UCSD-AML1 (cell line): ENCODE measurements around the gene SLCO3A1.

ENCODE experiments used
- DNase-seq: peaks from one replicate; lab custom pipeline; 2025; ENCODE audit not compliant: unreplicated experiment; lab: John Stamatoyannopoulos, UW

SLCO3A1 gene

DNA sequence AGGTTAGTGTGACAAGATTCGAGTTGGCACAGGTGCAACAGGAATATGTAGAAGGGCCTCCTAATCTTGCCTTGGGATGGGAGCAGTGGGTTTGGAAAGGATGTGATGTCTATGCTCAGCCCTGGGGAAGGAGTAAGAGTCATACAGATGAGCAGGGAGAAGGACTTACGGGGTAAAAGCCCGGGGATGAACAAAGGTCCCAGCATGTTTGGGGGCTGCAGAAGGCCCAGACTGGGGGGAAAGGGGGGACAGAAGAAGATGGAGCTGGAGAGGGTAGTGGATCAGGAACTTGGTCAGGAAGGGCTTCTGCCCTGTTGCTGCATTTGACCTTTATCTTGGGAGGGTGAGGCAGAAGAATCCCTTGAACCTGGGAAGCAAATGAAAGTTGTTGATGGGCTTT, 300.1 kb downstream of the SLCO3A1 start:
- DNase-seq = no peak

DNA sequence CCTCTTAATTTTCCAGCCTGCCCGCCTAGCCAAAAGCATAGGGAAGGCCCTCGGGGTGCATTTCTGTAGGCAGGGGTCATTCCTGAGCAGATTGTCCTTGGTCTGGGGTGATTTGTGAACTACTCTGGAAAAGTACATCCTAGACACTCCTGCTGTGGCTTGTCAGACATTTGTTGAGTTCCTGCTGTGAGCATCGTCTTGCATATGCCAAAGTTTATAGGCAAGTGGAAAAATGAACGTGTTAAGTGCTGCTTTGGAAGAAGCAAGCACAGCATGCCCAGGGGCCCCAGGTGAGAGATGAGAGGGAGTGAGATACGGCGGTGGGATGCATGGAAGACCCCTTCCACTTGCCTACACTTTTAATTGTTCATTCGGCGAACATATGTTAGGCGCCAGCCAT, 302.4 kb downstream of the SLCO3A1 start:
- no peak for DNase-seq

DNA sequence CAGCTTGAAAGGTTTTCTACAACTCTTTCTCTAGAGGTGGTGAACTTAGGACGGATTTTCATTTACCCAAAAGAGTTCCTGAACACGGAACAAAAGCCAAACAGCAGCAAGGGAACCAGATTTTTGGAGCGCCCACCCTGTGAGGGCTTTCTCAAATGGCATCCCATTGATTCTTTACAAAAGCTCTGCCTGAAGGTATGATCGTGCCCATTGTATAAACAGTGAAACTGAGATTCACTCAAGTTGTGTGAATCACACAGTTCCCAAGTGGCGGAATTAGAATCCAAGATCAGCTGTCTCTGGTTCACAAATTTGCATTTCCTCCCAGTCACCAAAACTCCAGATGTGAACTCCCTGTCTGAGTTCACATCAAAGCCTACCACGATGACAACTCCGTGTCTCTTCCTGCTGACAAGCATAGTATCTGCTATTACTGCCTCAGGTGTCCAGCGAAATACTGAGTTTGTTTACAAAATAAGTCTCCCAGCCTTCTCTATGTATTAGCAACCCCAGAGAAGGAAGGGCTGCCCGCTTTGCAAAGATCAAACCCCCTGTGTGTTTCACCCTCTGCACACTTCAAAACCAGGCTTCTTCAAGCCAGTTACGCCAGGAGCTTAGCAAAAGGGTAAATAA, 304.3 kb downstream of the SLCO3A1 start:
- no peak for DNase-seq

DNA sequence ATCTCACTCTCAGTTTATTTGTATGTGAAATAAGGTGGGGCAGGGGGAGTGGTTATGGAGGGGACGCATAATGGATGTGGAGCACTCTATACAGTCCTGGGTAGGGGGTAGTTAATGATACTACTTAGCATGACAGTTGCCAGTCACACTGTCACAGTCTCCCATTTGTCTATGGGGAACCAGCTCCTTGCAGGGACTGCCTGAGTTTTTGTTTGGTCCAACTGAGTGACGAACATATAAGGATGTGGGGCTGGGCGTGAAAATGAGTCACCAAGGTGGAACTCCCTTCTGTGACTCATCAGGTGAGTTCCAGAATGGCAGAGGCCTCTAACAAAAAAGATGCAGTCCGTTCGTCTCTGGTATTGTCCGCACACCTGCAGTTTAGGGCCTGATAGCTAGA, 304.9 kb downstream of the SLCO3A1 start:
- no peak for DNase-seq

DNA sequence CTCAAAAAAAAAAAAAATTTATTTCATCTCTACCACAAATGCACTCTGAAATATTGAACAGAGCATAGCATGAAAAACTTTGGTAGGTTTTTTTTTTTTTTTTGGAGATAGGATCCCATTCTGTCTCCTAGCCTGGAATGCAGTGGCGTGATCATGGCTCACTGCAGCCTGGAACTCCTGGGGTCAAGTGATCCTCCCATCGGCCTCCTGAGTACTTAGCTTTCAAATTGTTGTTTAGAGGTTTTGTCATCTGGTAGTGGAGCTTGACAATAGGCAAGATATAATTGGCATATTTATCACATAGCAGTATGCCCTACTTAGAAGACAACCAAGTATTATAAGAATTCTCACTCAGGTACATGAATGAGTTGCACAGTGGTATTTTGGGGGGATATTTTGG, 306.0 kb downstream of the SLCO3A1 start:
- DNase-seq = no peak

DNA sequence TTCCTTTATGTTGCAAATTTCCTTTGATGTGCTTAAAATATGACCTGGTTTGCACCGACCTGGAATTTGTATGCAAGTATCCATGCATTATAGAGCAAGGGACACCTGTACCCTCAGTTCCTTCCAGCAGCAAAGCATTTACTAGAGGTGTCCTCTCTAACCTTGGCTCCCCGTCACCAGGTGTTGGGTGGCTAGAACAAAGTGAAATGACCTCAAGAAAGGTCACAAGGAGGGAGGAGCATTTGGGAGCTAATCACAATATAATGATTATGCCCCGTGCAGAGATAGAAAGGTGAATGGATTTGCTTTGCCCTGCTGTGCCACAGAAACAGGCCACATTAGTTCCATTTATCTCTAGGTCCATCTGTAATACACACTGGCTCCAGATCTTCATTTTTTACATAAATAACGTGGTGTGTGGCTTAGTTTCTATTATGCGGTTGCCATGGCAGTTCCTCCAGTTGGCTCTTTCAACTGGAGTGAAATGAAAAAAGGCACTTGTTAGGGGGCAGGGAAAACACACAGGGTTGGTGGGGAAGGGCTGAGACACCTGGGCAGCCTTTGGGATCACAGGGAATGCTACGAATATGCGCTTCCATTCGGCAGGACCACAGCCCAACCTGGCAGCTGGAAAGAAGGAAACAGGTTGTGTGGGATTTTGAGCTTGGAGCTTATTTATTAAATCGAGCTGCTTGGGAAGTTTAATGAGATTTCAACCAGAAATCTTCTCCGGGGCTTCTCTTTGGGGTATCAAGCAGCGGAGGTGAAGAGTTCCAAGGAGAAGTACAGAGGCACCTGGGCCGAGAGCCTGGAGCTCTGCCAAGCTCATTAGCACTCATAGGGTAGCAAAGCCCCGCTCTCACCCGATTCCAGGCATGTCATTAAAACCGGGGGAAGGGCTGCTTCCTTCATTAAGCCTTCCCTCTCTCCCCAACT, 306.7 kb downstream of the SLCO3A1 start:
- DNase-seq = no peak

GRCh38 chr15:92161039-92161670, 307.6 kb downstream of the SLCO3A1 start:
- DNase-seq = no peak

DNA sequence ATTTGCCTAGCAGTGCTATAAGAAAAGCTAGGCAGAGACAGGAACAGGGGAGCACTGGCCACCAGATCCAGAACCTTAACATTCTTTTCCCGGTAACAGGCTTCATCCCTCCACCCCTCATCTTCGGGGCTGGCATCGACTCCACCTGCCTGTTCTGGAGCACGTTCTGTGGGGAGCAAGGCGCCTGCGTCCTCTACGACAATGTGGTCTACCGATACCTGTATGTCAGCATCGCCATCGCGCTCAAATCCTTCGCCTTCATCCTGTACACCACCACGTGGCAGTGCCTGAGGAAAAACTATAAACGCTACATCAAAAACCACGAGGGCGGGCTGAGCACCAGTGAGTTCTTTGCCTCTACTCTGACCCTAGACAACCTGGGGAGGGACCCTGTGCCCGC, 309.1 kb downstream of the SLCO3A1 start:
- no peak for DNase-seq

DNA sequence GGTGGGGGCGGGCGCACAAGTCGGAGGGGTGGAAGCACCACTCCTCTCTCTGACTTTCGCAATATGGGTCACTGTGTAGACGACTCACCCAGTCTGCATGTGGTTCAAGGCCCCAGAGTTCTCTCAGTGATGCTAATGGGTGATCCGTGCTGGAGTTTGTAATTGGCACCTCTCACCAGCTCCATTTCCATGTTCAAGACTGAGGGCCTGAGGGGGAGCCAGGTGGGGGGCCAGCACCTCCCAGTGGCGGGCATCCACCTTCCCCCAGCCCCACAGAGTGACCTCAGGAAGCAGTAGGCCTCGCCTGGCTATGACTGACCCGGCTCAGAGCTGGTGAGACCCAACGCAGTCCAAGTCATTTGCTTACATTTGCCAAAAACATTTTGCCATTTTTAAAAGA, 310.1 kb downstream of the SLCO3A1 start:
- DNase-seq = no peak

DNA sequence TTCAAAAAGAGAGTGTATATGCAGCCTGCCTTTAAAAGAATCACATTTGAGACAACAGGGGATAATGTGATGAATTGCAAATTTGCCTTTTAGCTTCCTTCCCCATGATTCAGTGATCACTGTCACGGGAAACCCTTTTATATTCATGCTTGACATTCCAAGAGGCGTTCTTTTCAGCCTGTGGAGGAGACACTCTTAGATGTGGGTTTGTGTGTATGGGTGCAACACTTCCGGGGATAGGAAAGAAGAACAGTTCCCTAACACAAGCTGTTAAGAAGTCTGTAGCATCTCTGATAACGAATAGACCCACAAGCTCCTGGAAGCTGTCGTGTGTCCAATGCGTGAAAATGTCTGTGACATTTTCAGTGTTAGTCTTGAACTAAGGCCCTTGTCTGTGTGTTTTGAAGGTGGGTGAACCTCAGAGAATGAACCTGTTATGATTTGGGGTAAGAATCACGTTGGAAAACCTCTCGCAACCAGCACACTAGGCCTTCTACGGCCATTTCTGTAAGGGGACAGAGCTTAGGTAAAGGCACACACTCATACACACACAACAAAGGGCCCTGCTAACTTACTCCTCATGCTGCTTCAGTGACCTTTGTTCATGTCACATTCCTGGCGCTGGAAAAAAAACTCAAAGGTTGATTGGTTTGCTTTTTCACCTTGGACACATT, 311.0 kb downstream of the SLCO3A1 start:
- DNase-seq = no peak

GRCh38 chr15:92165001-92165346, 311.5 kb downstream of the SLCO3A1 start:
- no peak for DNase-seq

DNA sequence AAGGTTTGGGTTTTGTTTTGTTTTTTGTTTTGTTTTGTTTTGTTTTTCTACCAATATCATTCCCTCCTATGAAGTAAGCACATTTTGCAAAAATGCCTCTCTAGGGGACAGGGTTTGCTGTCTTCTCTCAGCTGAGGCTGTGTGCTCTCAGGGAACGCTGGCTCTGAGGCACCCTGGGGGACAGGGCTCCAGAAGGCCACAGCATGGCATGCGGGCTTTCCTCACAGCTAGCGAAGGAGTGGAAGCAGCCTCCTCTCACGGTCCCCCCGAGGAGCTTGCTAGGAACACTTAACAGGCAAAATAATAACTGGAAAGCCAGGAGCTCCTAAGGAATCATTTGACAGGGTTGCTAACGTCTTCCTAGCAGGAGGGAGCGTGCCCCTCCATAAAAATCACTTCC, 312.5 kb downstream of the SLCO3A1 start:
- DNase-seq = no peak

DNA sequence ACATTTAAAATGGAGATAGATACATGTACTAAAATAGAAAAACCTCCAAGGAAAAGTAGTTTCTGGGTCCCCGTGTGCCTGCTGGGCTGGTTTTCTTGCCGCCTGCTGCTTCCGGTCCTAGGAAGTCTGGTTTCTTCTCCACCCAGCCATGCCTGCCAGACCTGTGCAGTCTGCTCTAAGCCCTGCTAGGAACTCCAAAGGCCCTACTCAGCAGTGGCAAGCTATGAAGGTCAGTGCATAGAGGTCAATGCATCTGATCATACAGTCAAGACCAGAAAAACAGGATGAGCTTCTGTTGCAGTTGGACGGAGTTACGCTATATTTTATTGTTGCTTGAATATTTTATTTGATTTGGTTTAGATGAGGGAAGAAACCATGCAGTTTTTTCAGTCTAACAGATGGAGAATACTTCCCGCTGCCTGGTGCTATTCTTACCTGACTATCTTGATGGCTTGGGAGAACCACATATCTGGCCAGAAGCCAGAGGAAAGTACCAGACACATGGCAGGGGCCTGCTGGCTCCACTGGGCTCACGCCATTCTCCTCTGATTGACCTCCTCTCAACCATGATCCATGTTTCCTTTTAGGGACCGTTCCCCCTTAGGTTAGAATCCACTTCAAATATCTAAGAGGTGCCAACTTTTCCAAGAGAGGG, 313.4 kb downstream of the SLCO3A1 start:
- DNase-seq = no peak

GRCh38 chr15:92167451-92167850, 313.9 kb downstream of the SLCO3A1 start:
- no peak for DNase-seq

- no peak for DNase-seq
Observed at GRCh38 chr15:92168066-92168683, 314.7 kb downstream of the SLCO3A1 start.

GRCh38 chr15:92170897-92171296, 317.4 kb downstream of the SLCO3A1 start:
- DNase-seq = no peak

DNA sequence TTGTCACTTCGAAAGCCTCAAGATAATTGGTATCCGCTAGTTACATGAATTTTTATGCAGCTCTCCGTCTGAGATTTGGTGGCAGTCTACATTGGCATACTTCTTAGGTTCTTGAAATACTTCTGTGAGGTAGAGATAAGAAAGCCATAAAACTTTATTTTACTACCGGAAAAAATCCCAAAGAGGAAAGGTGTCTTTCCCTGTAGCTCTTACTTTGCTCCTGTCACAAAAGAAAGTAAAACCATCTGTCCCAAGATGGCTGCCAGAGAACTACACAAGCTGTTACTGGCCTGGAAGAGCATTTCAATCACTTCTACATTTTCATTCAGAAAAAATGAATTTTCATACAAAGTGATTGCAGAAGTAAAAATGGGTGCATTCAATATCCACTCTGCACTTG, 325.4 kb downstream of the SLCO3A1 start:
- no peak for DNase-seq

GRCh38 chr15:92184142-92184541, 330.6 kb downstream of the SLCO3A1 start:
- DNase-seq = no peak

GRCh38 chr15:92184679-92185230, 331.2 kb downstream of the SLCO3A1 start:
- no peak for DNase-seq

- no peak for DNase-seq
Observed at GRCh38 chr15:92187975-92188374, 334.5 kb downstream of the SLCO3A1 start.
